ENCODE data around the gene TIMM10B.

TIMM10B gene

DNA sequence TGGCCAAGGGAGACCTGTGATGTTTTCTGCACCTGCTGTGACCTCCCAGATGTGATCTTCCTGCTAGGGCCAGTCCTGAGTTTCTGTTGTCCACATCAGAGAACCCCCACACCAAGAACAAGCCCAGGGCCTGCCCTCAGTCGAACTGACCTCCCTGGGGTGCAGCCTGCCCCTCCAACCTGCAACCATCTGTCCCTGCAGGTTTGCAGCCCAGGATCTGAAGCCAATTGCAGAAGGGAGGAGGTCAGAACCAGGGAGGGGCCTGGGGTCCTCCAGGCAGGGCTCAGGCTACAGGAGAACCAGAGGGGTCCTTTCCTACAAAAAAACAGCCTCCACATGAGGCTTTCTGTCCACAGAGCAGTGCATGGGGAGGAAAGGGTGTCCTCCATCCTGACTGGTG is 8.4 kb upstream of the TIMM10B start:
- no peak for DNase-seq (ENCODE audit: low spot score)

DNA sequence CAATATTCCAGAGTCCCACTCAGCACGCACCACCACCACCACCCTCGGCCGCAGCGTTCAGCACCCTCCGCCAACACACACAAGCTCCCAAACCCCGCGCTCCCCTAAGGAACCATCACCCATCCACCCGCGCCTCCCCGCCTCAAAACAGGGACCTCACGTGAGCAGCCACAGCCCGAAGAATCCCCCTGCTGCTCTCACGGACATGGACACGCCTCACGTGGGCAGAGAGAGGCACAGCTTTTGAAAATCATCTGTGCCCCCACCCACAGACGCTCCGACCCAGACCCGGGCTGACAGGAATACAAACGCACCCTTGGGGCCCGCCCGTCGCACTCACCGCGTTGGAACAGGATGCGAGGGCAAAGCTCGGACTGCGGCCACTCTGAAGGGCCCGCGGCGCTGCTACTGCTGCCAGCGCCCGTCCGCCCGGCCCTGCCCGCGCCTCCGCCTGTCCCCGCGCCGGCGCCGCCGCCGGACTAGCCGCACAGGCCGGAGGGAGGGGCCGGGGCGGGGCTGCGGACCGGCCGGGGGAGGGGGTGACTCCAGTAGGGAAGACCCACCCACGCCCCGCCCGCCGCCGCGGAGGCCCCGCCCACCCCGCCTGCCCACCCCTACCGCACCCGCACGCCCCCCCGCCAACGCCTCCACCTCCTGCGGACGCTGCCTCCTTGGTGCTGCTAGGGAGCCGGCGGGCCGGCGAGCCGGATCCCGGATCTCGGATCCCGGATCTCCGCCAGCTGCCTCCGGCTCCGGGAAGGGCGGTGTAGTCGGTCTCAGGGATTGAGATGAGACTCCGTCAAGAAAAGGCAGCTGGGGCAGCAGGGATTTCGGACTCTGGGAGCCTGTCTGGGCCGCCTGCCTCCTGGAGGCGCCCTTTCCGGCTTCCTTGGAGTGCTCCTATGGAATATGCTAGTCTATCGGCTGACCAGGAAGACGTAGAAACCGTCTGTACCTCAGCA is 7.6 kb upstream of the TIMM10B start, which contains the start of gene TRIM3:
TRIM3 (minus strand) TSS at position 491 of the 962 bp plus-strand sequence. CDS start 8,246 bp downstream, outside the sequence.
- peak; percentile 98 for DNase-seq (ENCODE audit: low spot score)

DNA sequence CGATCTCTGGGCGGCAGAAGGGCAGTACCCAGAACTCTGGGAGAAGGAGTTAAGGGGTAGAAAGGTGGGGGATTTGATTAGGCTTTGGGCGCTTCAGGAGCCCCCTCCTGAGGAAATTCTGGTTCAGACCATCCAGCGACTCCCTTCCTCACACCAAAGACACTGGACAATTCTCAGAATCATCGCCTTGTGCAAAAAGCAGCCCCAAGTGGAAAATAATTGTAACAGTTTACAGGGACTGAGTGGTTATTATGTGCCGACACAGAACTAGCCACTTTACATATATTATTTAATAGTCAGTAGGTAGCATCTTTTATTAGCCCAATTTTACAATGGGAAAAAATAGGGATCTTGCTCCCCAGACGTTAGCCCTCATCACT is 6.9 kb upstream of the TIMM10B start:
- no peak for DNase-seq (ENCODE audit: low spot score)

DNA sequence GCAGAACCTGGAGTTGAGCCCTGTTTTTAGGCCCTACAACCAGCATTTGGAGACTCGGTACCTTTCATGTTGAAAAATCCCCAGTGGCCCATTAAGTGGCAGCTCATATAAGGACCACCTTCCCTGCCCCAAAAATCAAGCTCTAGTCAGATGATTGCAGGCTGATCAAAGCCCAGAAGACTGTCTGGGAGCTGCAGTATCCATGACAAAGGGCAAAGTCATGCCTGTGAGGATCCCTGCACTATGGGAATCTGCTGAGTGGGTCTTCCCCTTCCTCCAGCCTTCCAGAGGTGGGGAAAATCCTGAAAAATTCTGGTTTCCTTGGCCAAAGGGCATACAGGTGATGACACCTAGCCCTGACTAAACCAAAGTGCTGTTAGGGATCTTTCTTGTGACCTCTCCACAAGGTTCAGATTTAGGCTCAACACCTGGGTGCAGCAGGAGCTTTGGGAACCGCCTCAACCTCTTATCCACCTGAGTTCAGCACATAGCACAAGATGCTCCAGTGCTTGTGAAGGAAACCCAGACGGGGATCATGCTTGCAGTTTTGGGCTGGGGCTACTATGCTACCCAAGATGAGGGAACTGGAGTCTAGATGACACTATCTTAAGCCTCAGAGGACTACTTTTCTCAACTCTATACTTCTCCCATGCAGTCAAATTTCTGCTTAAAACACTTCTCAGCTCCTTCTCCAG is 6.3 kb upstream of the TIMM10B start:
- DNase-seq (ENCODE audit: low spot score): no peak

DNA sequence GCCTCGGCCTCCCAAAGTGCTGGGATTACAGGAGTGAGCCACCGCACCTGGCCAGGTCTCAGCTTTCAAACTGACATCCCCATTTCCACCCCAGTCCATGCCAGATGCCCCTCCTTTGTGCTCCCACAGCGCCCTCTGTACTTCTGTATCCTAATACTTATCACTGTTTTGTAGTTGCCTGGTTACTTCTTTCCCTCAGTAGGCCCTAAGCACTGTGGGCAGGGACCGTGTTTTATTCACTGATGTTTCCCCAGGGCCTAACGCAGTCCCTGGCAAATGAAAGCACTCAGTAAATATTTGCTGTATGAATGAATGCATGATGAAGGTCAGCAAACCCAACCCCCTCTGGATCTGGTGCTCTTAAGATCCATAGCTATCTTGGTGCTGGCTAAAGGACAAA is 5.4 kb upstream of the TIMM10B start:
- DNase-seq (ENCODE audit: low spot score): no peak

DNA sequence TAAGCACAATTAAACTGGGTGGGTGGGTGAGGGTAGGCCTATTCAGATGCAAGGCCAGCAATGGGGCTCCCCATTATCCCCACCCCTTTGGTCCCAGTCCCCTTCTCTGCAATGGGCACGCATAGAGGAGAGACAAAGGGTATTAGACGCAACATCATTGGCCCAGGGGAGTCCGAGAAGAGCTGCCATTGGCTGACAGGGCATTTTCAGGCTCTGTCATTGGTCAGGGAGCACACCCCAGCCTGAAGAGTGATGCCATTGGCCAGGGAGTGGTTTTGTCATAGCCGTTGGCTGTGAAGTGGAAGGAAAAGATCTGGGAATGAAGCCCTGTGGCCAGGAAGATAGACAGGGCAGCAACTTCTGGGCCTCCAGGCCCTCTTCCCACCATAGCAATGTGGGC is 4.7 kb upstream of the TIMM10B start:
- DNase-seq (ENCODE audit: low spot score): no peak

DNA sequence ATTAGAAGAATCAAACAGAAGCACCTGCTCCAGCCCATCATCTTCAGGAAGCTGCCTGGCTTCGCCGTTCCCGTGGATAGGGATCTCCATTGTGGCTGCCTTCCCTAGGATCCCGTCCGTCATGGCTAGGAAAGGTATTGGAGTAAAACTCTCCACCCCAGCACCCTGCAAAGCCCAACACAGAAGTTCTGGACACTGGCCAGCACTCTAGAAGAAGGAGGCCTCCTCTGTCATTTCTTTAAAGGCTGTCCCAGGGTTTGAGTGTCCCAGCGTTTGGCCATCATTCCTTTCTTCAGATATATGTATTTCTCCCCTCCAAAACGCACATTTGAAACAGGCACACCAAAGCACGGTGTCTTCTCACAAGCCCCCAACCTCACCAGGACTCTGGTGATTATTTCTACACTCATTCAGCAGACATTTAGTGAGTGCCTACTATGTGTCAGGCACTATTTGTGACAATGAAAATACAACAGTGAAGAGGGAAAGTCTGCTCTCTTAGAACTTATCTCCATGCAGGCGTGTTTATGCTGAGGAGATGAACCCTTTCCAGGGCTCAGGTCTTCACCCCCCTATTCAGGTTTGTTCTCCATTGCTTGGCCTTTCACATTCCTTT is 894 bp upstream of the TIMM10B start:
- no peak for DNase-seq (ENCODE audit: low spot score)

DNA sequence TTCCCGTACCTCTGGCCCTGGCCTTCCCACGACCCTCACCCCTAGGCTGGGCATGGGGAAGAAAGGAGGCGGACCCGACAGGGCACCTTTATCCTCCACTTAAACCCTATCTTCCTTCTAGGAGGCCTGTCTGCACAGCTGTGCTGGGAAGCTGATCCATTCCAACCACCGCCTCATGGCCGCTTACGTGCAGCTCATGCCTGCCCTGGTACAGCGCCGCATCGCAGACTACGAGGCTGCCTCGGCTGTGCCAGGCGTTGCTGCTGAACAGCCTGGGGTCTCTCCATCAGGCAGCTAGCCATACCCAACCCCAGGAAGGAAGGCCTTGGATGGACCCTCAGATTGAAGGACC is 599 bp downstream of the TIMM10B start:
- DNase-seq (ENCODE audit: low spot score): no peak

DNA sequence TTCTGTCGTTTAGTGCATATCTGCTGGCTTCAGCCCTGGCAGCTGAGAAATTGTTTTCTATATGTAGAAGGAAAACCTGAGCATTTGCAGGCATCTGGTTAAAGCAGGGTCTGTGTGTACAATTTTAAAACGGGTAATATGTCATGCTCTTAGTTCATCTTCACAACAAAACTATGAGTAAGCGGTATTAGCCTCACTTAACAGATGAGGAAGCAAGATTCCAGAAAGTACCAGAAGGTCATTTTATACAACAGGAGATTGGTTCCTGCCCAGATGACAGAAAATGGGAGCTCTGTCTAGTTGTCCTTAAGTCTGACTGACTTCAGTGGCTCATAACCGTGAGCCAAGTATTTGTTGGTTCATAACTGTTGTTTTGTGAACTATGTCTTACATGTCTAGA is 1.1 kb downstream of the TIMM10B start:
- DNase-seq (ENCODE audit: low spot score): no peak

DNA sequence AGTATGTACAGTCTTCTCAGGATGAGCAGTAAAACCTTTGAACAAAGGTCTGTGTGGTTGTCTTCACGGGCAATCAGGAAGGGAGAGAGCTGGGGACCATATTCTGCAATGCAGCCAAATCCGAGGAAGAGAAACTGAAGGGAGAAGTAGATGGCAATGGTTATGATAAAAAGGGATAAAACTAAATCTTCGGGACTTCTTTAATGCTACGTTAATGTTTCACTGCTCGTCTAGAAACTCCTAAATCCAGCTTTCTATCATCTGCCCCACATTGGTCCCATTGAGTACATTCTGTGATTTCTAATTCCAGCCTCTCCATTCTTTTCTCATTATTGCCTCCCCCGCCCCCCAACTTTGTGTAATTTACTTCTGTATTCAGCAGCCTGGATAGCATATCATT is 1.7 kb downstream of the TIMM10B start:
- DNase-seq (ENCODE audit: low spot score): no peak

DNA sequence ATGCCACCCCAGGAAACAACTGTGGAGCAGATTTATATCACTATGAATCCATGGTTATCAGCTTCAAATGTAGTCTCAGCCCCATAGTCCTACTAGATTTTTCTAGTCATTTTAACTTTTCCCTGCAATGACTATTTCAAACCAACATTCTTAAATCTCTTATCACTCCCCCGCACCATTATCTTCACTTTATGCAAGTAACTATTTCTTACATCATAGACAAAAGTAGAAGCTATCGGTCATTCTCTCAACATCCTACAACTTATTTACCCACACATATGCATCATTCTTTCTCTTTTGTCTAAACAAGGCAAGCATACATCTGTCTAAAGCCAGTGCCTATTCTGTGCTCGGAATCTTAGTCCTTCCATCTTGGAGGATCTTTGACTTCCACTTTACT is 4.4 kb downstream of the TIMM10B start:
- DNase-seq (ENCODE audit: low spot score): no peak

DNA sequence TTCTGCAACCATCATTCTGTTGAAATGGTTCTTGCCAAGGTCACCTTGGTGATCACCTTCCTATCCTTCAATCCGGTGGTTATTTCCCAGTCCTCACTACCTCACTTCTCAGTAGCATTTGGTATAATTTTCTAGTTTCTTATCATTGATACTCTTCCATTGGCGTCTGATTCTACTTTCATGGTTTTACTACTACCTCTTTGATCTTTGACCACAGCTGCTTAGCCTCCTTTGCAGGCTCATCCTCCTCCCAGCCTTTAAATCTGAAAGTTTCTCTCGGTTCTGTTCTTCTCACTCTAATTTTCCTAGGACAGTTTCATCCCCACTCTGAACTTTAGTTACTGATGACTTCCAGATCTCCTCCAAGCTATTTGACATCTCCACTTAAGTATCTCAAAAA is 5.0 kb downstream of the TIMM10B start:
- no peak for DNase-seq (ENCODE audit: low spot score)

DNA sequence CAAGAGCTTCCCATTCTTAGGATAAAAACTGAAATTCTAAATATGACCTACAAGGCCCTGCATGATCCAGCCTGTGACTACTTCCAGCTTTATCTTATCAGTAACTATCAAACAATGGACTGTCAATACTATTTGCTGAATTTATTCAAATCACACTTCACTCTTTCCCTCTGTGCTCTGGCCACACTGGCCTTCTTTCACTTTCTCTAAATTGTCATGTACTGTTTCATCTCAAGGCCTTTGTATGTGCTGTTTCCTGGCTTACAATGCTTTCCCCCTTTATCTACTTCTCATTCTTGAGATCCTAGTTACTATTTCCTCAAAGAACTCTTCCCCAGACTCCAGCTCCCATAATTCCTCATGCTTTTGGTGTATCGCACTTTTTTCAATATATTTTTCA is 5.6 kb downstream of the TIMM10B start:
- no peak for DNase-seq (ENCODE audit: low spot score)

DNA sequence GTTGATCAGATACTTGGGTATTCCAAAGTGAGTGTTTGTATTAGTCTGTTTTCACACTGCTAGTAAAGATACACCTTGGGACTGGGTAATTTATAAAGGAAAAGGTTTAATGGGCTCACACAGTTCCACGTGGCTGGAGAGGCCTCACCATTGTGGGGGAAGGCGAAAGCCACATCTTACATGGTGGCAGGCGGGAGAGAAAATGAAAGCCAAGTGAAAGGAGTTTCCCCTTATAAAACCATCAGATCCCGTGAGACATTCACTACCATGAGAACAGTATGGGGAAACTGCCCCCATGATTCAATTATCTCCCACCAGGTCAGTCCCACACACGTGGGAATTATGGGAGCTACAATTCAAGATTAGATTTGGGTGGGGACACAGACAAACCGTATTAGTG is 7.0 kb downstream of the TIMM10B start:
- DNase-seq (ENCODE audit: low spot score): no peak

DNA sequence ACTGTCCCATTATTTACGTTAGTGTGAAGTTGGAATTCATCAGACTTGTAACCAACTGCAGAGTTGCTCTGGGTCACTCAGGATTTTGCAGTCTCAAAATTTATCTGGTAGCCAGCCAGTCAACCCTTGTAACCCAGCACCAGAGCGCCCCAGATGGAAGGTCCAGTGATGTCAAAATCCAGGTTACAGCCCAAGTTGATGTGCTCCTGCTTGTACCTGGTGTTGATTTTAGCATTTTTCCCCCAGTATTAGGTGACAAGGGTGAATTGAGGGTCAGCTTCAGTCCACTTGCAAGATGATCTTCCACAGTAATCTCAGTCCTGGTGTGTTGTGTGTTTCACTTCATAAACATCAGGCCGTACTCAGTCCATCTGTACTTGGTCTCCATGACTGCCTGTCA is 7.5 kb downstream of the TIMM10B start:
- DNase-seq (ENCODE audit: low spot score): no peak

DNA sequence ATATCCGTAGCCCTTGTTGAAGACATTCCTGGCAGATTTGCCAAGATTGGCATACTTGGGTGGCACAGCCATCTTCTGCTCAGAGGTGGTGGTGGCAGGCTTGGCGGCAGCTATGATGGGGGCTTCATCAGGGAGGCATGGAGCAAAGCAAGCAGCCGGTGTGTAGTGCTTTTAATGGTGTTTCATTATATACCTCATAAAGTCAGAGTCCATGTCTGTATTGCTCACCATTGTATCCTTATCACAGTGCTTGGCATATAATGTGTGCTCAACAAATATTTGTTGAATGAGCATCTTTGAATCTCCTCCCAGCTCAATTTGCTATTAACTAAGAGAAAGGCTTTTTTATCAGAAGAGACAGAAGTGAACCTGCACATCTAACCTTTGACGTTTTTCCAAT is 8.0 kb downstream of the TIMM10B start:
- DNase-seq (ENCODE audit: low spot score): no peak

DNA sequence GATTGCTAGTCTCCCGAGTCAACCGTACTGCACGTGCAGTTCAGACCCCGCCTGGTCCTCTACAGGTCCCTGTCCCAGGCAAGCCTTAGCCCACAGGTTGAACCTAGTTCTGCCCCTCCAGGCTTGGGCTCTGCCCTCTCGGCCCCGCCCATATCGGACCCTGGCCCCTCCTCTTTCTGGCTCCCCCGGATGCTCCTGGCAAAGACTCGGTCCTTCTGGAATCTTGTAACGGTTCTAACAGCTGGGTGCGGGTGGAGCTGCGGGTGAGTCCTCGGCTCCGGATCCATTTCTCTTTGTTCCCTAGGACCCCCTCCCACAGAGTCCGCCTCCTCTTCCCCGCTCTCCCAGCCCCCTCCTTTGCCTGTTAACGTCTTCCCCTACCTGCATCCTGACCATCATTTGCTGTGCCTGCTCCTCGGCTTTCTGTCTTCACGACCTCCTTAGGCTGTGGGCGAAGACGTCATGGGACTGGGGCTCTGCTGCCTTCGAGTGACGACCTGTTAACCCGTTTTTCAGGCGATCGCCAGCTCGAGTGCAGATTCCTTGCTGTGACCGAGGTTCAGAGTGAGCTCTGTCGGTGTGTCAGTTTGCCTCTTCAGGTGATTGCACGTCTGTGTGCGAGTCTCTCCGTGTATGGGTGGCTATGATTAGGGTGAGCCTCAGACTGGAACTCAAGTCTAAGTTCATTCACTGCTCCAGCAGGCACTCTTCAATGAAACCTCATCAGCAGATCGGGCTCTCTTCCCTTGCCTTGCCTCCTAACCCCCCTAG is 16.0 kb downstream of the TIMM10B start, which contains the start of gene DNHD1:
DNHD1 (plus strand) TSS at position 212 of the 771 bp plus-strand sequence. CDS start 936 bp downstream, outside the sequence.
- DNase-seq (ENCODE audit: low spot score): no peak

DNA sequence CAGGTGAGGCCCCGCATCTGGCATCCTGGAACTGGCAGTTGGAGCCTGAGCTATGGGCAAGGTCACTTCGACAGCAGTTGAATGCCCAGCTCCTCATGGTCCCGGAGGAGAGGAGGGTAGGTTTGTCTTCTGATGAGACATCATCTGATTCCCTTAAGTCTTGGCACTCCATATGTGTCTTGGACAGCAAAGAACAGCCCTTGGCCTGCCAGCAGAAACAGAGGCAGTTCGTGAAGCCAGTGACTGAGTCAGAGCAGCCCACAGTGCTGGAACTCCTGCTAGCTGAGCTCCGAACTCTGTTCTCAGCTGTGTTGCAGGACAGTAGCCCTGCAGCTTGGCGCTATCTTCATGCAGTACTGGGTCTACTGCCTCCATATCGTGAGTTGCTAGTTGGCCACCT is 16.8 kb downstream of the TIMM10B start:
- no peak for DNase-seq (ENCODE audit: low spot score)

DNA sequence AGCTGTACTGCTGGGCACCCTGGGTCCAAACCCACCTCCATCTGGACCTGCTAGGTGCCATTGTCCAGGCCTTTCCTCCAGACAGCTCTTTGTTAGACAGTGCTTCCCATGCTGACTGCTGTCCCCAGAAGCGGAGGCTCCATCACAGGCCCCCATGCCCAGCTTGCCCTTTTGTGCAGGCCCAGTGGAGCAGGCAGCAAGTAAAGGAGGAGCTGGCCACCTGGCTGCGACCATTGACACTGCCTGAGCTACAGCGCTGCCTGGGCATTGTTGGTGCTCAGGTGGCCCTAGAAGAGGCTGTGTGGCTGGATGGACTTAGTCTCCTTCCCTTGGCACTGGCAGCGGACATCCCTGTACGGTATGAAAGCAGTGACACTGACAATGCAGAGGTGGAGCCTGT is 17.2 kb downstream of the TIMM10B start:
- DNase-seq (ENCODE audit: low spot score): no peak

DNA sequence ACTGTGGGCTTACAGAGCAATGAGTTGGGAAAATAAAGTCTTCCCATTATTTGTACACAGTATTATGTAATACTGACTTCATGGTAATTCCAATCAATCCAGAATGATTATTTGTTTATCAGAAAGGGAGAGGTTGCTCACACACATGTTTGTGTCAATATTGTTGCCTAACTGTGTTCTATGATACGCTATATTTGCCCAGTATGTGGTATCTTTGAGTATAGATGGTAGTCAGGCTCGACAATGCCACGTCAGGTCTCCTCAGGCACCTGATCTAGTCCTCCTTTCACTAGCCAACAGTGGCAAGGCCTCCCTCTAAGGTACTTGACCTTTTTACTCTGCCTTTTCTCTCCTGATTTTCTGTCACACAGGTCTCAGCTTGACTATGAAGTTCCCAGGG is 21.1 kb downstream of the TIMM10B start:
- no peak for DNase-seq (ENCODE audit: low spot score)

DNA sequence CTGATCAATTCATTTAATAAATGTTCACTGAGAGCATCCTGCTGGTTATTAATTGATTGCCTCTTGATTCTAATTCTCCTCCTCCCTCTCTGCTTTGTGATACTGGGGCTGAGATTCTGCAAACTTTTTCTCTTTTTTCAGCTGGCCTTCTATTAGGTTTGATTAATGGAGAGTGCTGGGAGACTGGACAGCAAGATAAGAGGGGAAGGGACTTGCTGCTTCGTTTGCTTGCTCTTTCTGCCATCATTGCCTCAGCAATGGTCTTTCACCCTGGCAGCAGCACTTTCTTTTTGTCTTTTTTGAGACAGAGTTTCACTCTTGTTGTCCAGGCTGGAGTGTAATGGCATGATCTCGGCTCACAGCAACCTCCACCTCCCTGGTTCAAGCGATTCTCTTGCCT is 22.9 kb downstream of the TIMM10B start:
- no peak for DNase-seq (ENCODE audit: low spot score)

DNA sequence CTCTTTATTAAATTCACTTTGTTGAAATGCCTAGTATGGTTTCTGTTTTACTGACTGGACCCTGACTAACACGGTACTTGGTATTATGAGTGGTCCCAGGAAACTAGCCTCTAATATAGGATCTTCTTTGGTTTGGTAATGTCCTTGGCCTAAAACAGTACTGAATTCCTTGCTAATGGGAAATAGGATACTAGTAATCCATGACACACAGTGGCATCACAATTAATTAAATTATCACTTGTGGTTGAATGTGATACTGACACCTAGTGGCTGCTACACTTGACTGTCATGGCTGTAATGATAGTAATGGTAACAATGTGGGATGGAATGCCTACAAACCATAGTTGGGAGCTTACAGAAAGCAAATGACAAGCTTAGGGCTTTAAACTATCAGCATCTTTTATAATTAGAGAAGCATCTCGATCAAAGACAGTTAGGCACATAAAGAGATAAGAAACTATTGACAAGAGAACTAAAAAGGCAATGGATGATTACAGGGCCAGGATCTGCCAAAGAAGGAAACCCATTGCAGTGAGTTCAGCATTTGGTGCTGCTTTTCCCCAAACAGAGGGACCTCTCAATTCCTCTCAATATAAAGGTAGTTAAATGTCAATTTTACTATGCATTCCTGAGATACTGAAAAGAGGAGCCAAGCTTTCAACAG is 24.4 kb downstream of the TIMM10B start:
- DNase-seq (ENCODE audit: low spot score): peak; percentile 56
